NT2/D1 (cell line): ENCODE data around the gene COX7A2.

Experiments
- SUZ12 ChIP-seq: IDR thresholded peaks from 2 replicates; pipeline ENCODE4 v1.6.1; 2011; ENCODE audit not compliant: insufficient read length, insufficient read depth; ENCODE audit errors: extremely low read depth
- YY1 ChIP-seq: IDR thresholded peaks from 2 replicates; pipeline ENCODE4 v1.6.1; 2011; ENCODE audit not compliant: insufficient read length, insufficient read depth
- ZNF274 ChIP-seq: IDR thresholded peaks from 2 replicates; pipeline ENCODE4 v1.6.1; 2011; ENCODE audit warnings: mild to moderate bottlenecking, low read depth, low read length

- TF ChIP-seq YY1 (no peak), ZNF274 (no peak), SUZ12 (no peak)
Measured at GRCh38 chr6:75275067-75275466, 31.5 kb upstream of the COX7A2 start.
